CD14-positive monocyte (primary cell): ENCODE results near the gene NUAK1. TPM values are rescaled to one million over a fixed set of nuclear protein-coding genes. Genes with fewer than 3 reads are reported as not detected.

ENCODE experiments used
- DNase-seq, 3 donors: peaks; one replicate each; pipeline ENCODE4 v3.0.0-alpha.2; 2011 to 2022
- H2AFZ ChIP-seq: 2 replicates; pipeline ENCODE4 v1.6.0; 2012; ENCODE audit warnings: mild to moderate bottlenecking, low read depth, low read length, inconsistent platforms; ENCODE audit not compliant: insufficient read depth, poor library complexity, severe bottlenecking
- H3K27ac ChIP-seq, 2 donors: 1 replicate in 1 of 2; 2 replicates in 1 of 2; pipeline ENCODE4 v1.5.1; 2012 to 2013; ENCODE audit warnings: low read length in 2 of 2, control low read depth in 1 of 2, inconsistent platforms in 1 of 2, low read depth in 1 of 2, mild to moderate bottlenecking in 1 of 2
- H3K27me3 ChIP-seq, 2 donors: one replicate each; pipeline versions ENCODE4 v1.6.0 to v1.6.1; 2011 to 2013; ENCODE audit warnings: low read length in 2 of 2; ENCODE audit not compliant: control insufficient read depth in 2 of 2, insufficient read depth in 2 of 2
- H3K36me3 ChIP-seq, 2 donors: replicated peaks in 1 of 2; 1 replicate in 1 of 2; 2 replicates in 1 of 2; pipeline versions ENCODE4 v1.5.1 to v1.6.1; 2012 to 2013; ENCODE audit warnings: low read length in 2 of 2, control low read depth in 1 of 2, inconsistent platforms in 1 of 2, mild to moderate bottlenecking in 1 of 2; ENCODE audit not compliant: insufficient read depth in 2 of 2, control insufficient read depth in 1 of 2
- H3K4me1 ChIP-seq, 2 donors: 1 replicate in 1 of 2; 2 replicates in 1 of 2; pipeline versions ENCODE4 v1.5.1 to v1.6.1; 2012 to 2013; ENCODE audit warnings: low read length in 2 of 2, control low read depth in 1 of 2, inconsistent platforms in 1 of 2, mild to moderate bottlenecking in 1 of 2, moderate library complexity in 1 of 2; ENCODE audit not compliant: insufficient read depth in 2 of 2, control insufficient read depth in 1 of 2
- H3K4me2 ChIP-seq: replicated peaks from 2 replicates; pipeline ENCODE3; 2012; ENCODE audit warnings: low read length, moderate library complexity, mild to moderate bottlenecking; ENCODE audit not compliant: poor library complexity, severe bottlenecking; ENCODE audit errors: extremely low read depth
- H3K4me3 ChIP-seq, 3 experiments: fragments of 200-600 bp in 1 of 3; sonication (generic) in 1 of 3; replicated peaks in 1 of 3; 1 replicate in 2 of 3; 2 replicates in 1 of 3; pipeline ENCODE4 v1.5.1; 2011 to 2013; ENCODE audit warnings: low read length in 3 of 3, mild to moderate bottlenecking in 3 of 3, control low read depth in 2 of 3, low read depth in 2 of 3, inconsistent platforms in 1 of 3, moderate library complexity in 1 of 3
- H3K79me2 ChIP-seq: 2 replicates; pipeline ENCODE4 v1.6.0; 2012; ENCODE audit warnings: mild to moderate bottlenecking, control low read depth, inconsistent platforms, low read length, moderate library complexity; ENCODE audit not compliant: insufficient read depth
- H3K9ac ChIP-seq: 2 replicates; pipeline ENCODE4 v1.6.0; 2017; ENCODE audit warnings: low read length, mild to moderate bottlenecking; ENCODE audit not compliant: insufficient read depth, poor library complexity, severe bottlenecking
- H3K9me3 ChIP-seq, 2 donors: replicated peaks in 1 of 2; 1 replicate in 1 of 2; 2 replicates in 1 of 2; pipeline versions ENCODE4 v1.5.1 to v1.6.1; 2012 to 2013; ENCODE audit warnings: low read length in 2 of 2, control low read depth in 1 of 2; ENCODE audit not compliant: control insufficient read depth in 1 of 2, insufficient read depth in 1 of 2
- H4K20me1 ChIP-seq: 2 replicates; pipeline ENCODE4 v1.6.0; 2012; ENCODE audit warnings: mild to moderate bottlenecking, low read length, control low read depth, moderate library complexity; ENCODE audit not compliant: insufficient read depth
- H3K27ac Mint-ChIP-seq, 7 donors: one replicate each; pipeline ENCODE4 v1.8.0; 2020; ENCODE audit warnings: mild to moderate bottlenecking in 7 of 7, mixed read lengths in 7 of 7, moderate library complexity in 6 of 7, inconsistent platforms in 2 of 7
- H3K27me3 Mint-ChIP-seq, 3 donors: one replicate each; pipeline ENCODE4 v1.8.0; 2021 to 2022; ENCODE audit warnings: low read depth in 3 of 3, mild to moderate bottlenecking in 3 of 3, mixed read lengths in 3 of 3, moderate library complexity in 3 of 3, inconsistent platforms in 1 of 3
- H3K36me3 Mint-ChIP-seq, 2 donors: one replicate each; pipeline ENCODE4 v1.8.0; 2020; ENCODE audit warnings: mixed read lengths in 2 of 2, inconsistent platforms in 1 of 2, mild to moderate bottlenecking in 1 of 2
- H3K4me1 Mint-ChIP-seq: one replicate; pipeline ENCODE4 v1.8.0; 2020; ENCODE audit warnings: mild to moderate bottlenecking, mixed read lengths
- H3K4me3 Mint-ChIP-seq, 2 donors: one replicate each; pipeline ENCODE4 v1.8.0; 2020; ENCODE audit warnings: mild to moderate bottlenecking in 2 of 2, mixed read lengths in 2 of 2, moderate library complexity in 1 of 2
- H3K9me3 Mint-ChIP-seq, 7 donors: one replicate each; pipeline ENCODE4 v1.8.0; 2020 to 2022; ENCODE audit warnings: mixed read lengths in 7 of 7, mild to moderate bottlenecking in 6 of 7, moderate library complexity in 6 of 7, inconsistent platforms in 2 of 7
- WGBS: methylation state at CpG from one replicate; pipeline ENCODE4 v1.1.5; 2013; ENCODE audit warnings: missing lambda C conversion rate; ENCODE audit not compliant: insufficient coverage; 5-methylcytosine and 5-hydroxymethylcytosine counted together
- intact Hi-C, 2 donors: fragments of 100-400 bp; cut with micrococcal nuclease; formaldehyde crosslinking; loops; one replicate each; pipeline versions ENCODE4 v1.15.0 to v1.15.1; 2023
- polyA plus RNA-seq, 3 donors: library from polyadenylated mRNA; depleted of rRNA in 1 of 3; unstranded in 2 of 3; stranded (reverse) in 1 of 3; fragments of 300-500 nt in 2 of 3; fragments of >200 nt in 1 of 3; fragmentation: Illumina TruSeq in 2 of 3; gene quantifications; 1 replicate in 2 of 3; 2 replicates in 1 of 3; pipeline ENCODE4 v1.2.3, GENCODE V29; 2012 to 2021
- TF ChIP-seq, protein P1 (sequence below): fragments of 200-600 bp; IDR thresholded peaks from one replicate; pipeline ENCODE4 v1.8.0; 2022; ENCODE audit warnings: antibody characterized with exemption, mild to moderate bottlenecking

Gene NUAK1
- polyA plus RNA-seq, 3 donors = not detected

GRCh38 chr12:106082216-106083175, 56.3 kb downstream of the NUAK1 start:
- no peak overlapping the region for H3K27ac Mint-ChIP-seq
- TF ChIP-seq, protein P1, sequence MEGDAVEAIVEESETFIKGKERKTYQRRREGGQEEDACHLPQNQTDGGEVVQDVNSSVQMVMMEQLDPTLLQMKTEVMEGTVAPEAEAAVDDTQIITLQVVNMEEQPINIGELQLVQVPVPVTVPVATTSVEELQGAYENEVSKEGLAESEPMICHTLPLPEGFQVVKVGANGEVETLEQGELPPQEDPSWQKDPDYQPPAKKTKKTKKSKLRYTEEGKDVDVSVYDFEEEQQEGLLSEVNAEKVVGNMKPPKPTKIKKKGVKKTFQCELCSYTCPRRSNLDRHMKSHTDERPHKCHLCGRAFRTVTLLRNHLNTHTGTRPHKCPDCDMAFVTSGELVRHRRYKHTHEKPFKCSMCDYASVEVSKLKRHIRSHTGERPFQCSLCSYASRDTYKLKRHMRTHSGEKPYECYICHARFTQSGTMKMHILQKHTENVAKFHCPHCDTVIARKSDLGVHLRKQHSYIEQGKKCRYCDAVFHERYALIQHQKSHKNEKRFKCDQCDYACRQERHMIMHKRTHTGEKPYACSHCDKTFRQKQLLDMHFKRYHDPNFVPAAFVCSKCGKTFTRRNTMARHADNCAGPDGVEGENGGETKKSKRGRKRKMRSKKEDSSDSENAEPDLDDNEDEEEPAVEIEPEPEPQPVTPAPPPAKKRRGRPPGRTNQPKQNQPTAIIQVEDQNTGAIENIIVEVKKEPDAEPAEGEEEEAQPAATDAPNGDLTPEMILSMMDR = no peak
- Histone ChIP-seq H3K36me3 (no peaks in the 10 kb centered on the region), H2AFZ (no peak overlapping the region), H3K27me3 (peaks cover 0 to 3% of the 10 kb centered on the region in 2 donors), H3K27ac (no peak overlapping the region), H3K4me2 (no peak overlapping the region), H4K20me1 (no peaks in the 10 kb centered on the region), H3K79me2 (no peaks in the 10 kb centered on the region), H3K4me3 (no peak overlapping the region), H3K9me3 (no peaks in the 10 kb centered on the region), H3K4me1 (no peaks in the 10 kb centered on the region), H3K9ac (no peak overlapping the region)
- no peak overlapping the region for H3K4me3 Mint-ChIP-seq
- peaks cover 0 to 4% (median 2%) of the 10 kb centered on the region in 7 donors for H3K9me3 Mint-ChIP-seq
- no peaks in the 10 kb centered on the region for H3K4me1 Mint-ChIP-seq
- no peak for DNase-seq
- peaks cover 7 to 11% (median 7%) of the 10 kb centered on the region in 3 donors for H3K27me3 Mint-ChIP-seq
- 97% methylated on average over 8 of the region's 15 CpGs for WGBS
- intact Hi-C loops = no loop called here
- no peaks in the 10 kb centered on the region for H3K36me3 Mint-ChIP-seq

DNA sequence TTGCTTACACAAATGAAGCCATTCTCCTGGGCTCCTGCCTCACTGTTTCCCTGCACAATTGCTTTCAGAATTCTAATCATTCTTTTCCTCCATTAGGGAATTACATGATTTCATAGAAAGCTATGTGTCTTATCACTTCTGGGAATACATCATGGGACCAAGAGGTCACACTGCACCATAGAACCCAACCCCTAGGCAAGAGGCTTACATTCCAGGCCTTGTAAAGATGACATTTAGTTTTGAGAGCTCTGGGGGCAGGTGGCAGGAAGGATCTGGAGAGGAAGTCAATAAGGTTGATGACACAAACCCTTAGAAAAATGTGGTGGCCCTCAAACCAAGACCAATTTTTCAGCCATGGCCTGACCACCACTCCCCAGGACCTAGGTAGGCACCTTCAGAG, 57.1 kb downstream of the NUAK1 start:
- Mint-ChIP-seq H3K4me1 (no peaks in the 10 kb centered on the region), H3K4me3 (no peak overlapping the region), H3K27ac (no peak overlapping the region), H3K9me3 (peaks cover 0 to 4% (median 2%) of the 10 kb centered on the region in 7 donors), H3K36me3 (no peaks in the 10 kb centered on the region), H3K27me3 (peaks cover 7 to 8% (median 7%) of the 10 kb centered on the region in 3 donors)
- no peak for DNase-seq
- H4K20me1 ChIP-seq = no peaks in the 10 kb centered on the region
- H3K27me3 ChIP-seq = peaks cover 0 to 3% of the 10 kb centered on the region in 2 donors
- no peak overlapping the region for H3K4me2 ChIP-seq
- H3K27ac ChIP-seq = no peak overlapping the region
- no peaks in the 10 kb centered on the region for H3K4me1 ChIP-seq
- H3K36me3 ChIP-seq = no peaks in the 10 kb centered on the region
- no peaks in the 10 kb centered on the region for H3K79me2 ChIP-seq
- intact Hi-C loops = no loop called here
- no peak overlapping the region for H3K9ac ChIP-seq
- H3K9me3 ChIP-seq = no peaks in the 10 kb centered on the region
- no peak overlapping the region for H3K4me3 ChIP-seq
- no peak overlapping the region for H2AFZ ChIP-seq
- TF ChIP-seq, protein P1 = no peak
